CD4-positive, alpha-beta T cell treated with Interleukin-2 at 100 ng/mL for 4 hours (primary cell): ENCODE results near the gene PRKRA.
"Not testable (repeated sequence)": the region's sequence is repeated elsewhere in the genome, so short reads cannot be mapped to it uniquely, and the experiment has no call there.

Source experiments
- DNase-seq: peaks from one replicate; pipeline ENCODE4 v3.0.0-alpha.2; 2020; ENCODE audit warnings: low spot score

The PRKRA gene

DNA sequence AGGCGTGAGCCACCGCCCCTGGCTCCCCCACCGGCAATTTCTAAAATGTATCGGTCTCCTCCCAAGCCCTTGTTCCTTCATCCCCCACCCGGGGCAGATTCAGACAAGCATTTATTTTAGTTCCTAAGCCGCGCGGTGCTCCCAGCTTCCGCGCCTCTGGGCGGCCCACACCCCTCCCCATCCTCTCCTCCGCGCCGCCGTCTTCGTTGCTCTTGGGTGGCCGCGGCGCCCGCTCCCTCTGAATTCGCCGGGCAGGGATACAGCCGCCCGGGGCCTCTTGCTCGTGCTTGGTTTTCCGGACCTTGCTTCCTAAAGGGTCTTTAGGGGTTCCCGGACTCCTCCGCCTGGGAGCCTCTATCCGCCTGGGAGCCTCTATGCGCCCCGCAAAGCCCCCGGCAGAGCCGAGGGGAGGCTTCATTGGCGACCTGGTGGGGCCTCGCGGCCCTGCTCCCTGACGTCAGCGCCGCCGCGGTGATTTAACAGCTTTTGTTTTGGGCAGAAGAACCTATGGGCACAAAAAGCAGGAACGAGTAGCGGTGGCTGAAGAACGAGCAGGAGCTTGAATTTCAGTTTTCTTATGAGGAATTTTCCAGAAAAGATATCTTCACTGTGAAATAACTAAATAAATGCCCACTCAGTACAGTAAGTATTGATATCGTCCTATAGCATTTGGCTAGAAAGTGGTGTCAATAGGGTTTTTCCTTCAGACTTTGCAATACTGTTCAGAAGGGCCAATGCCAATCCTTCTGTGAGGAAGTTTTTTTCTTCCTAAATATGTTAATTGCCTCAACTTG is 37.3 kb downstream of the PRKRA start:
- peak; percentile 68 for DNase-seq

DNA sequence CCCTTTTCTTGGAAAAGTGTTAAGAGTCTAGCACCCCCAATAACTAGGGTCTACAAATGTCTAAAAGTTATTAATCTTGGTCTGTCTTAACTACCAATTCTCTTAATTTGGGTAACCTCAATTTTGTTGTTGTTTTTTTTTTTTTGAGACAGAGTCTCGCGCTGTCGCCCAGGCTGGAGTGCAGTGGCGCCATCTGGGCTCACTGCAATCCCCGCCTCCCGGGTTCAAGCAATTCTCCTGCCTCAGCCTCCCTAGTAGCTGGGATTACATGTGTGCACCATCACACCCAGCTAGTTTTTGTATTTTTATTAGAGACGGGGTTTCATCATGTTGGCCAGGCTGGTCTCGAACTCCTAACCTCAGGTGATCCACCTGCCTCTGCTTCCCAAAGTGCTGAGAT is 38.5 kb downstream of the PRKRA start:
- not testable (repeated sequence) for DNase-seq

DNA sequence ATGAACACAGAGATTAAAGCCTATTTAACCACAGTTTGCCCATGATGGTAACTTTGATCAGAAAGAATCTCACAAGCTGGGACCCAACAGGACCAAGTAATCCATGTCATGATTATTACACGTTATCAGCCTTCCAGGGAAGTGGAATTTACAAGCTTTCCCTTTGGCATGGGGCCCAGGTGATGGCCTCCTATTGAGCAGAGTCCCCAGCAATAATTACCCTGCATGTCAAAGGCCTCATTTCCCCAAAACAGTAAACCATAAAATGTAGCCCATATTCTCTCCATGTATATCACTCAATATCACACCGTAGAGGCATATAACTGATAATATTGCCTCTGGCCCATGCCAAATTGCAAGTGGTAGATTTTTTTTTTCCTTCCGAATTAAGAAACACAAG is 38.9 kb downstream of the PRKRA start:
- no peak for DNase-seq

DNA sequence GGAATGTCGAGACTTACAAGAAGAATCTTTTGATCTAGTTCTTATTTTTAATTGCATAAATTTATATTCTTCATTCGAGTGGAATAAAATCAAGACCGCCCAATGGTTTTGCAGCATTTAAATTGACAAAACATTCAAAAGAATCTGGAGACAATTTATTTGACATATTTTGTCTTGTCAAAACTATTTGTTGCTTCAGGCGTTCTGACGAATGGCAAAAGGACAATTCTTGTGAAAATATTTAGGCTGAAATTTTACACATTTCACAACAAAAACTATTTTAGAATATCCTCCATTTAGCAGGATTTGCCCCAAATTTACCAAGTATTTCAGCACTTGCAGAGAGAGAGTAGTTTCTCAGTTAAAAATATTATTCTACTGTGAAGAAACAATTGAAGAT is 41.7 kb downstream of the PRKRA start:
- DNase-seq, result no peak

DNA sequence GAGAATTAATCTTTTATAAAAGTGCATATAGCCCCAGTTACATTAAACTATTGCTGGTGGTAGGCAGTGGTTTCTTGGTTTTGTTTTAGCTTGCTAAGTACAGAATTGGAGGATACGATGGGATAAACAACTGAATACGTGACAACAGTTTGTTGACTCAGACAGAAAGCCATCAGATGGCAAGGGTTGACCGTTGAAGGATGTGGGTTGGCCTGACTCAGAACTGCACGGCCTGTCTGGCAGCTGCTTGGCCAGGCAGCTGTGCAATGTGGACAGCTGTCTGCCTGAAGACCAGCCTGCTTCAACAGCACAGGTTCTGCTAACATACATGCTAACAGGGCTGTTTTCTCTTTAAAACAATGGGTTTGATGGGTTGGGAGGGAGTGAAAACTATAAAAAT is 46.6 kb downstream of the PRKRA start:
- no peak for DNase-seq

DNA sequence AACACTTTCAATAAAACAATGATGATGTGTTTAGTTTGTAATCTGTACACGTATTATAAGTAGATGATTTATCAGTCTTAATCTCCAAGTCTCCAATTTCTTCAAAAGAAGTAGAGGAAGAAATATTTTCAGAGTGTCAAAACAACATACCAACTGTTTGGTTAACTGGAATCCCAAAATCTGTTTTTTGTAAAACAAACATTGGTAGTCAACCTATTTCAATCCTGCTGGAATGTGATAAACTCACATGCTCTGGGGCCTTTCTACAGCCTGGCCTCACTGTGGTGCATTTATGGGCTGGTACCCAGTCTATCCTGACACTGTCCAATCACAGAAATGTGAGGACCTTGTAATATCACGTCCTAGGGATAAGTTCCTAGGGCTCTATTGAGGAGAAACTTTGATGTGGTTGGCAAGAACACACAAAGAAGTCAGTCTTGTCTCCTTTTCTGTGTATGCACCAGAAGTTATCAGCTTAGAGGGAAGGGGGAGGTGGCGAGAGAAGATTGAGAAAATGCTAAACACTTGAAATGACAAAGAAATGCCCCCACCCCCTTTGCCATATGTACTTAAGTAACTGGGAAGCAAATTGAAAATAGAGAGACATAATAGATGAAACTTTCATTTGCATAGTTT is 47.2 kb downstream of the PRKRA start:
- no peak for DNase-seq

DNA sequence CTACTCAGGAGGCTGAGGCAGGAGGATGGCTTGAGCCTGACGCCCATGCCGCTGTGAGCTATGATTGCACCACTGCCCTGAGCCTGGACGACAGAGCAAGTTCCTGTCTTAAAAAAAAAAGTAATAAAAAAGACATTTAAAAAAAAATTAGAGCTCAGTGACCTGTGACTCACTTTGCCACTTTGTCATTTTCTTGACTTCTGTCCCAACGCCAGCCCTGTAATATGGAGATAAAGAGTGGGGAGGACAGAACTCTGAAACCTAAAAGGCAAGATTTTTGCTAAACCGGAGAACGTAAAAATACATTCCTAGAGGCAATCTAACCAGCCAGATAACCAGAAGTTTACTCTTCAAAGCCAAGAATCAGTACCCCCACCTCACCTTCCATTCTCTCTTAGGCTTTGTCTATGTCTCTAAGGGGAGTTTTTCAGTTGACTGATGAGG is 49.0 kb downstream of the PRKRA start:
- no peak for DNase-seq

DNA sequence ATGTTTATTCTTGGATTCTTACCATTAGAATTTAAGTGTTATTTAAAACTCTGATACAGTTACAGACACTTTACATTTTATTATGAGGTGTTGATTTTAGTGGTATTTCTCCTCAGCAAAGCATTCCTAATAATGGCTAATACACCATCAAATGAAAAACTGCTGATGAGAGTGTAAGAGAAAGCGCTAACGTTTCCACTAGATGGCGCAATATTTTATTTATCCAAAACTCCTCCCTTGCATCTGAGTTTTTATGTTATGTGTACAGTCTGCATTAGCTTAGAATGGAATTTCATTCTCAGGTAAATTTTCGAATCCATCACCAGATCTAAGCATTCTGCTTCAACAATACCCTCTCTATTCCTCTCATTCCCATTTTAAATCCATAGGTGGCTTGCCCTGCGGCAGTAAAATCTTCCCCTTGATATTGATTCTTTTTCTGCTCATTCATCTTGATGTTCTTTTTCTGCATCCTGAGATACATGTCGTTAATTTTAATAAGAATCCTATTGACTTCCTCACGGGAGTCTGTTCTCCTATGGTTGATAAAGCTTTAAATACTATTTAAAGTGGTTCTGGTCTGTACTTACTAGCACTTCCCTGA is 53.9 kb downstream of the PRKRA start:
- peak; percentile 62 for DNase-seq

DNA sequence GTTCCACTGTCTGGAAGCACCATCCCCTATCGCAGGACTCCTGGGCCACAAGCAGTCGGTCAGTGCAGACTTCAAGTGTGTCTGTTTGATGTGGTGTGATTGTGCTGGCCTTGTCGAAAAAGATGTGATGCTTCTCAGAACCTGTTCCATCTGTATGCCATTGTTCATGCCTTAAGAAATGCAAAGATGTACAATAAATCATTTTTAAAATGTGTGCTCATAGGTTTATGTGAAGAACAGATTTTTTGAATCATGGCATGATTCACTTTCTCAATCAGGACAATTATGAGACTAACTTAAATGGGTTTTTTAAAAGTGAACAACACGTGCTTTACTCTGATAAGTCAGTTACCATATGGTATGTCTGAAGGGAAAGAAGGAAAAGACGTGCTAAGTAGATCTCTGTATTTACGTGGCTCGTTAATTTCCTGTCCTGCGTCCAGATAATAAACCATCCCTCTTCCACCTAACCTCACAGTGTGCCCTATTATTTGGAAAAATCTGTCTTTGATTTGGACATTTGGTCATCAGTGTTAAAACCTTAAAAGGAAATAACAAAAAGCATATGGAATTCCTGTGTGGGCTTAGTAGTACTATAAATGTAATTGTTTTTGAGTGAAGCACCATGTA is 54.9 kb downstream of the PRKRA start:
- DNase-seq, result no peak

DNA sequence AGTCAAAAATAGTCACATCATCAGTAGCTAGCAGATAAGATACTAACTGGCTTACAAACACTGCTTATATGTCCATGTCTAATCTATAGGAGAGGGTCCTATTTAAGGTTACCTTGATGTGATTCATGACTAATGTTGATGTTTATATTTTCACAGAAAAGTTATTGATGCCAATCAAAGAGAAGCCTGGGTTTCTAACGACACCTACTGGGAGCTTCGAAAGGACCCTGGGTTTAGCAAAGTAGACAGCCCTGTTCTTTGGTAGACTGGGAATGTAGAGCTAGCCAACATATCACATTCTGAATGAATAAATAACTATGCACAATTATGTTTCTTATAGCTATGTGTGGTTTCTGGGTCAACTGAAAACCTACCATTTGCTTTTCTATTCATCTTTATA is 55.7 kb downstream of the PRKRA start:
- DNase-seq, result no peak

DNA sequence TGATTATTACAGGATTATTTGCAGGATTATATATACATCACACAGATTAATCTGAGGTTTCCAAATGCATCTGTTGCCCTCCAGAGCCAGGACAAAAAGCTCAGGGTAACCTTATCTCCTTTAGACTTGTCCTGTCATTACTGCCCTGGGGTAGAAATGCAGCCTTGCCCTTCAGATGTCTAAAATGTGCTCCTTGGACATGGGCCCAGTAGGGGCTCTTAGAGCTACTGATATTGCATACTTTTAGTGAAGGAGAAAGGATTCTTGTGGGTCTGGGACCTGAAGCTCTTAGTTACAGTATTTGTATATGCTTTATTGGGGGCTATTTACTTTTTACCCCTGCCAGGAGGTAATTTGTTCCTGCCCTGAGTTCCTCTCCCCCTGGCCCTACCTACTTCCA is 56.1 kb downstream of the PRKRA start:
- no peak for DNase-seq

DNA sequence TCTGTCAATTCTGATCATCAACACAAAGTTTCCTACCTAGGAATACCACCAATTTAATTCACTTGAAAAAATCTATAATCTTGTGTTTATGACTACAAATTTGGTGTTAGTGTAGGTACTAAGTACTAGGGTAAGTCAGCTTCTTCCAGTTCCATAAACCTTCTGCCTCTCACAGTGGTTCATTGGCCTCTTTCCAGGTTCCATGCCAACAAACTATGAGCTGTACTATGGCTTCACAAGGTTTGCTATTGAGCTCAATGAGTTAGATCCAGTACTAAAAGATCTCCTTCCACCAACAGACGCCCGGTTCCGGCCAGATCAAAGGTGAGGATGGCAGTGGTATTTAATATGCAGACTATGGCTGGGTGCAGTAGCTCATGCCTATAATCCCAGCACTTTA is 58.8 kb downstream of the PRKRA start:
- no peak for DNase-seq

DNA sequence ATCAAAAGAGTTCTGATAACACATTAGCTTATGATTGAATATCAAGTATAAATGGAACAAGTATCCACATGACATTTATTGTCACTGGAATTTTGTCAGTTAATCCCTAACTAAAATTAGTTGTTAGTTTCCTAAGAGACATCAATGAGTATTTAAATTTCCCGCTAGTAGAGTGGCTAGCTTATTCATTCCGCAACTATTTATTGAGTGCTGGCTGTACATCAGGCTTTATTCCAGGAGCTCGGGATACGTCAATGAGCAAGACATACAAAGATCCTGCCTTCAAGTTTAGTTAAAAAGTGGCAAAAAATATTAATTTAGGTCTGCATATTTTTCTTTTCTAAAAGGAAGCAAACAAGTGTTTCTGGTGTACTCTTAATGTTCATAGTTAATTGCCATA is 59.3 kb downstream of the PRKRA start:
- no peak for DNase-seq

DNA sequence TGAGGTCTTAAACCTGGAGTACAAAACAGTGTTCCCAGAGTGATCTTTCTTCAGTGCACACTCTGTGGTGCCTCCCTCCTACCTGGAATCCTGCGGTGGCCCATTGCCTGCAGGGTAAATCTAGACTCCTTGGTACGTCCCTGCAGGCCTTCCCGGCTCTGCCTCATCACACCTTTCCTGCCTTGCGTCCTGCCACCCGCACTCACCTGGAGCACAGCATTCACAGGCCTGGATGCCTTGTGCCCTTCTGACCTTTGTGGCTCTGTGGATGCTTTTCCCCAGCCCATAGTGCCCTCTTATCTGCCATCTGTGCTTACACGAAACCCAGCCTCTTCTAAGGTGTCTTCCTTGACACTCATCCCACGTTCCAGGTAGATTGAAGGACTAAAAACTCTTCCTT is 62.7 kb downstream of the PRKRA start:
- no peak for DNase-seq

DNA sequence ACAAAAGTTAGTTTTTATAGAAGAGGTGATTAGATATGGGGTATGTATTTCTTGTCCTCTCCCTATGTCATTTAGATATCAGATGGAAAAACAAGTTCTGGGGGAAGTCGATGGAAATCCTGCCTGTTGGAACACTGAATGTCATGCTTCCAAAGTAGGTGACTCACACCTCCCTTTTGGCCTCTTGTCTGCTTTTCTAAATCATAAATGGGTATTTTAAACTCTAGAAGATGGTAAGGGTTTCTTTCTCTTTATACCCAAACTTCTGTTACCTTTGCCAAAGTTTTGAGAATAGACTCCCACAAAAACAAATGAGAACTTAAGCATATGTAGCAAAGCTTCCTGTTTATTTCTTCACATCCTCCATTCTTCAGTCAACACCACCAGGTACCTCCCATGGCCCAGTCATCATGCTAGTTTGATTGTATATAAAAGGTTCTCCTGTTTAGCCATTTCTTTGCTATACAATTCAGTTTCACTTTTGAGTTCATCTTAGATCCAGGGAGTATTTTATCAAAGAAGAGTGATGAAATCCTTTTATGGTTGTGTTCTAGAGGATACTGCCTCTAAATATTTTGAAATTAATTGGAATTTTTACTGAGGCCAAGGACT is 63.9 kb downstream of the PRKRA start:
- no peak for DNase-seq

DNA sequence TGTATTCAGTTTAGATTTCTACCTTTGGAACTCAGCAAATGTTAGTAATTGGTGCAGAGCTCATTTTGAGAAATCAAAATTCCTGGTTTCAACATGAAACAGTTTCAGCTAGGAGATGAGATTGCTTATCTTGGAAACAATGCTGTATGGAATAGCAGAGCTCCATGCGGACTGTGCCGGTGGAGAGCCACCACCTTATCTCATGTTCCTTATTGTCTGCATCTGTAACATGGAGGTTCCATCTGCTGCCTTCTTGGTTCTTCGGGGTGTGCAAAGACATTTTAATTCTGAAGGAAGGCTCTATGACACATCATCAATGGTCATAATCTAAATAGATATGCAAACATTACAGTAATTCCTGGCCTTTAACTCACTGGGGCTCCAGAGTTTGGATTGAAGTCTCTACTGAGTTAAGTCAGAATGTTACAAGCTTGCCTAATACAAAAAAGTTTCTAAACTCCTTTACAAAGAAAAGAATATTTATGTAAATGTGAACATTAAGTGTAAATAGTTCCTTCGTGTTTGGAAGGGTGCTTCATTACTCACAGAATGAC is 65.3 kb downstream of the PRKRA start:
- DNase-seq, result no peak

DNA sequence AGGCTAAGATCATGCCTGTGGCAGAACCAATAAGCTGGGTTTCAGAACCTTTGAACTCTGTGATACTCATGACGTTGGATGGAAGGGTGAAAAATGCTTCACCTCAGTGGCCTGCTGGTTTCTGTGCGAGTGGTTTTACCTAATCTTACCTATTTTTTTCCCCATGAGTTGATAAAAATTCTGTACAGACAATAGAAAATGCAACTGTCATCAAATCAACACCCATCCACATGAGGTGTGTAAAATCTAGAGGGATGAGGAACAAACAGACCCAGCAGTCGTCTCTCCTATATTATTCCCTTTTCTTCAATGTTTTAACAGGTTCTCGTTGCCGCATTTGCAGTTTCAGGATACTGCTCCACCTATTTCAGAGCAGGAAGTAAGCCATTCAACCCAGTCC is 67.3 kb downstream of the PRKRA start:
- DNase-seq, result no peak
